ENCODE results near the gene IMPA2. TPM values are rescaled to one million over a fixed set of nuclear protein-coding genes. Genes with fewer than 3 reads are reported as not detected.

The IMPA2 gene
- total RNA-seq, 2 experiments from 2014 or later = 17.7 to 20.8 TPM

GRCh38 chr18:11980163-11980493, 1.2 kb upstream of the IMPA2 start:
- H3K27ac Mint-ChIP-seq = peak overlapping the region; percentile 82

DNA sequence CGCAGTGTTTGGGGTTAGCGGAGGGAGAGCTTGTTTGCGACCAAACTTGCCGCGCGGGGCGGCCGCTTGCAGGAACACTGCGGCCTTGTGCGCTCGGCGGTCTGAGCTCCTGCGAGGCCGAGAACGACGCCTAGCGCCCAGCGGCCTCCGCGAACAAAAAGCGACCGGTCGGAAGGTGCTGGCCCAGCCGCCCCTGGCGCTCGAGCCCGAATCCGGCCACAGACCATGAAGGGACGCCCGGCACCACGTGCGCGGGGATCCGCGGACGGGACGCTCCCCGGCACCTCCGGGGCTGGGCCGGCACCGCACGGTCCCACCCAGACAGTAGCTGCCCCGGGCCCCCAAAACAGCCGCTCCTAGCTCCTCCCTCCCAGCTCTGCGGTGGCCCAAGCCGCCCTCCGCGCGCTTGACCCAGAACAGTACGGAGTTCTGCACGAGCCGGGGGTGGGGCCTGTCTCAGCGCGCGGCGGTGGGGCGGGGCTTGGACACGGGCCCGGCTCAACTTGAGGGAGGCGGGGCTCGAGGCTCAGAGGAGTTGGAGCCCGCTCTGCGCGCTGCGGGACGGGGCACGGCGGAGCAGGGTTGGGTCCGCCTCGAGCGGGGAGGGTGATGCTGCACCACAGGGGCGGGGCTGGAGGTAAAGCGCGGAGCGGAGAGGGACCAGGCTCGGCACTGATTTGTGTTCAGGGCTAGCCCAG, 664 bp upstream of the IMPA2 start:
- TF ChIP-seq, protein P1, sequence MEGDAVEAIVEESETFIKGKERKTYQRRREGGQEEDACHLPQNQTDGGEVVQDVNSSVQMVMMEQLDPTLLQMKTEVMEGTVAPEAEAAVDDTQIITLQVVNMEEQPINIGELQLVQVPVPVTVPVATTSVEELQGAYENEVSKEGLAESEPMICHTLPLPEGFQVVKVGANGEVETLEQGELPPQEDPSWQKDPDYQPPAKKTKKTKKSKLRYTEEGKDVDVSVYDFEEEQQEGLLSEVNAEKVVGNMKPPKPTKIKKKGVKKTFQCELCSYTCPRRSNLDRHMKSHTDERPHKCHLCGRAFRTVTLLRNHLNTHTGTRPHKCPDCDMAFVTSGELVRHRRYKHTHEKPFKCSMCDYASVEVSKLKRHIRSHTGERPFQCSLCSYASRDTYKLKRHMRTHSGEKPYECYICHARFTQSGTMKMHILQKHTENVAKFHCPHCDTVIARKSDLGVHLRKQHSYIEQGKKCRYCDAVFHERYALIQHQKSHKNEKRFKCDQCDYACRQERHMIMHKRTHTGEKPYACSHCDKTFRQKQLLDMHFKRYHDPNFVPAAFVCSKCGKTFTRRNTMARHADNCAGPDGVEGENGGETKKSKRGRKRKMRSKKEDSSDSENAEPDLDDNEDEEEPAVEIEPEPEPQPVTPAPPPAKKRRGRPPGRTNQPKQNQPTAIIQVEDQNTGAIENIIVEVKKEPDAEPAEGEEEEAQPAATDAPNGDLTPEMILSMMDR (IDR thresholded peaks at IDR 0.05) = no peak
- Mint-ChIP-seq H3K27me3 (peaks cover 5% of the 10 kb centered on the region), H3K4me1 (ENCODE audit: low read depth) (peaks cover 17% of the 10 kb centered on the region), H3K36me3 (ENCODE audit: low read depth) (no peaks in the 10 kb centered on the region), H3K27ac (peak overlapping the region; percentile 82), H3K9me3 (no peaks in the 10 kb centered on the region), H3K4me3 (peak overlapping the region; percentile 91)
- intact Hi-C loops (cut with micrococcal nuclease) = loop anchor here (5.0 kb wide), 1 partner anchor 33 kb away; no protein-coding TSS in a partner anchor
- POLR2A ChIA-PET = interaction anchor here (0.6 to 3.7 kb wide), 5 partner anchors 32 to 387 kb away, joined by 3 to 15 read pairs (median 4); no protein-coding TSS in a partner anchor
- CTCF ChIA-PET = interaction anchor here (2.3 to 3.9 kb wide), 2 partner anchors 15 to 43 kb away, joined by 14 to 30 read pairs; no protein-coding TSS in a partner anchor
- peak; percentile 97 for DNase-seq
- peak; percentile 94 for ATAC-seq

More at GRCh38 chr18:11980163-11980493, 1.2 kb upstream of the IMPA2 start:
- ATAC-seq = no peak
- DNase-seq = no peak
- ChIA-PET POLR2A (interaction anchor here (0.6 to 3.7 kb wide), 5 partner anchors 32 to 388 kb away, joined by 3 to 15 read pairs (median 4); no protein-coding TSS in a partner anchor), CTCF (interaction anchor here (3.9 kb wide), 1 partner anchor 42 kb away, joined by 30 read pairs; no protein-coding TSS in a partner anchor)
- peaks cover 5% of the 10 kb centered on the region for H3K27me3 Mint-ChIP-seq
- H3K36me3 Mint-ChIP-seq (ENCODE audit: low read depth) = no peaks in the 10 kb centered on the region
- intact Hi-C loops (cut with micrococcal nuclease) = loop anchor here (5.0 kb wide), 1 partner anchor 33 kb away; no protein-coding TSS in a partner anchor
- H3K9me3 Mint-ChIP-seq = no peaks in the 10 kb centered on the region
- peak overlapping the region; percentile 91 for H3K4me3 Mint-ChIP-seq
- TF ChIP-seq, protein P1 (IDR thresholded peaks at IDR 0.05) = no peak
- H3K4me1 Mint-ChIP-seq (ENCODE audit: low read depth) = peaks cover 17% of the 10 kb centered on the region

GRCh38 chr18:11981543-11982366, 448 bp downstream of the IMPA2 start:
- peak; percentile 28 for DNase-seq
- peaks cover 17% of the 10 kb centered on the region for H3K4me1 Mint-ChIP-seq (ENCODE audit: low read depth)
- intact Hi-C loops (cut with micrococcal nuclease) = loop anchor here (5.0 kb wide), 1 partner anchor 34 kb away; no protein-coding TSS in a partner anchor
- no peaks in the 10 kb centered on the region for H3K36me3 Mint-ChIP-seq (ENCODE audit: low read depth)
- H3K27me3 Mint-ChIP-seq = peaks cover 5% of the 10 kb centered on the region
- H3K27ac Mint-ChIP-seq = peak overlapping the region; percentile 38
- peak overlapping the region; percentile 91 for H3K4me3 Mint-ChIP-seq
- no peaks in the 10 kb centered on the region for H3K9me3 Mint-ChIP-seq
- no peak for ATAC-seq
- TF ChIP-seq, protein P1 (IDR thresholded peaks at IDR 0.05) = no peak
- ChIA-PET CTCF (interaction anchor here (2.3 to 3.9 kb wide), 2 partner anchors 14 to 44 kb away, joined by 14 to 30 read pairs; no protein-coding TSS in a partner anchor), POLR2A (interaction anchor here (0.6 to 3.7 kb wide), 5 partner anchors 13 to 95 kb away, joined by 3 to 15 read pairs (median 3); no protein-coding TSS in a partner anchor)

DNA sequence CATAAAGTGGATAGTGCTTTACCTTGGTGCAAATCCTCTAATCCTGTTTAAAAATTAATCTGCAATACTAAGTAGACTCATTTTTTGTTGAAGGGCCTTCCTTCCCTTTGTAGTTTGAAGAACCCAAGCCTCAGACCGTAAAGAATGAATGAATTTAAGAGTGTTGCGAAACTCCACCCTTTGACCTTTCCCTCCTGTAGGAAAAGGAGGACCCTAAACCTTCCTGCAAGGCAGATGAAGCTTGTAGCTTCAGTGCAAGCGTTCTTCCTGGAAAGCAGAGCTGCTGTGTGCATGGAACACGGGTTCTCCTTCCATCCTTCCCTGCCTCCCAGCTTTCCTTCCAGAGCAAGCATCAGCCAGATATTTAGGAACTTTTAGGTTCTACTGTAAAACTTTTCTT, 1.7 kb downstream of the IMPA2 start:
- CTCF ChIA-PET = interaction anchor here (0.8 to 3.9 kb wide), 5 partner anchors 9 to 55 kb away, joined by 3 to 30 read pairs (median 3); no protein-coding TSS in a partner anchor
- Mint-ChIP-seq H3K27ac (no peak overlapping the region), H3K27me3 (peaks cover 5% of the 10 kb centered on the region), H3K4me1 (ENCODE audit: low read depth) (peaks cover 17% of the 10 kb centered on the region), H3K4me3 (peak overlapping the region; percentile 91), H3K36me3 (ENCODE audit: low read depth) (no peaks in the 10 kb centered on the region), H3K9me3 (no peaks in the 10 kb centered on the region)
- DNase-seq = no peak
- intact Hi-C loops (cut with micrococcal nuclease) = loop anchor here (5.0 kb wide), 1 partner anchor 36 kb away; no protein-coding TSS in a partner anchor
- TF ChIP-seq, protein P1 (IDR thresholded peaks at IDR 0.05) = no peak
- no peak for ATAC-seq
- POLR2A ChIA-PET = interaction anchor here (0.8 to 3.7 kb wide), 2 partner anchors 21 to 35 kb away, joined by 3 to 15 read pairs; no protein-coding TSS in a partner anchor

Measured in activated CD8-positive, alpha-beta T cell treated with anti-CD3 and anti-CD28 coated beads for 36 hours (primary cell).